ENCODE data around the gene RANBP1. TPM values are rescaled to one million over a fixed set of nuclear protein-coding genes. Genes with fewer than 3 reads are reported as not detected.
"Not testable (repeated sequence)": the region's sequence is repeated elsewhere in the genome, so short reads cannot be mapped to it uniquely, and the experiment has no call there.

The RANBP1 gene
- total RNA-seq, result 100 to 1,000 TPM; 135 to 238 (median 176) TPM

DNA sequence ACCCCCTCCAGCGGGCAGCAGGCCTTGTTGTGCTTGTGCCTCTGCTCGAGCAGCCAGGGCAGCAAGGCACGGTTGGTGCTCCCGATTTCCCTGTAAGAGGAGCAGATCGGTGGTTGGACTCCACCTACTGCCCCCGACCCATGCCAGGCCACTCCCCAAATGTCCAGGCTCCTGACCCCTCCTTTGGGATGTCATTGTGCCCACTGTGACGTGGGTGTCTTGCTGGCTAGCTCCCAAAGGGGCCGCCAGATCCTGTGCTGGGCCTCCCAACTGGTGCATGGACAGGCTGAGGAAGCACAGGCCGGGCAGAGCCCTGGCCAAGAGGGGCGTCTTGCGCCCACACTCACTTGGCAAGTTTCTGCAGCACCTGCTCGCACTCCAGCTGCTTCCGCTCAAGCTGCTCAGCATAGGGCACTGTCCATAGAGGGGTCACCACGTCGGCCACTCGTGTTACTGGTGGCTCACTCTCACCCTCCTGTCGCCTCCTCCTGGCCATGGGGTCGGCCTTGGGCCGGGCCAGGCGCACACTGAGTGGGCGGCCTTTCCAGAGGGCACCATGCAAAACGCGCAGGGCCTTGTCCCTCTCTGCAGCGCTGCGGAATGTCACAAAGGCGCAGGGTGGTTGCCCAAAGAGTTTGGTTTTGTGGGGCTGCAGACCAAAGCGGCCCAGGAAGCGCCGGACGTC lies at the start of gene RANBP1:
Gene RANBP1, plus strand, starts transcription at position 414 of the 685 bp plus-strand sequence. Its CDS starts 81 bp downstream, at position 495.
- H3K27ac ChIP-seq, result peak within 1 kb of the TSS; percentile 86 to 94 (median 92)
- H3K27me3 ChIP-seq, result no peaks in the 10 kb centered on the region
- peaks cover 0 to 76% (median 32%) of the 10 kb centered on the region in 4 donors for H3K4me1 ChIP-seq
- no peak for DNase-seq (ENCODE audit: low spot score in 2 of 2)
- TF ChIP-seq POLR2A (IDR thresholded peaks at IDR 0.05) (no peak), EP300 (IDR thresholded peaks at IDR 0.05) (no peak)
- TF ChIP-seq, protein P1, sequence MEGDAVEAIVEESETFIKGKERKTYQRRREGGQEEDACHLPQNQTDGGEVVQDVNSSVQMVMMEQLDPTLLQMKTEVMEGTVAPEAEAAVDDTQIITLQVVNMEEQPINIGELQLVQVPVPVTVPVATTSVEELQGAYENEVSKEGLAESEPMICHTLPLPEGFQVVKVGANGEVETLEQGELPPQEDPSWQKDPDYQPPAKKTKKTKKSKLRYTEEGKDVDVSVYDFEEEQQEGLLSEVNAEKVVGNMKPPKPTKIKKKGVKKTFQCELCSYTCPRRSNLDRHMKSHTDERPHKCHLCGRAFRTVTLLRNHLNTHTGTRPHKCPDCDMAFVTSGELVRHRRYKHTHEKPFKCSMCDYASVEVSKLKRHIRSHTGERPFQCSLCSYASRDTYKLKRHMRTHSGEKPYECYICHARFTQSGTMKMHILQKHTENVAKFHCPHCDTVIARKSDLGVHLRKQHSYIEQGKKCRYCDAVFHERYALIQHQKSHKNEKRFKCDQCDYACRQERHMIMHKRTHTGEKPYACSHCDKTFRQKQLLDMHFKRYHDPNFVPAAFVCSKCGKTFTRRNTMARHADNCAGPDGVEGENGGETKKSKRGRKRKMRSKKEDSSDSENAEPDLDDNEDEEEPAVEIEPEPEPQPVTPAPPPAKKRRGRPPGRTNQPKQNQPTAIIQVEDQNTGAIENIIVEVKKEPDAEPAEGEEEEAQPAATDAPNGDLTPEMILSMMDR (IDR thresholded peaks at IDR 0.05), result no peak
- H3K4me3 ChIP-seq, result peak within 1 kb of the TSS; percentile 84 to 98 (median 91)
- WGBS, 2 donors, result 45 to 65% methylated on average over 18 to 19 of the region's 30 CpGs
- peaks cover 0 to 71% (median 5%) of the 10 kb centered on the region in 3 donors for H3K36me3 ChIP-seq
- no peaks in the 10 kb centered on the region for H3K9me3 ChIP-seq

DNA sequence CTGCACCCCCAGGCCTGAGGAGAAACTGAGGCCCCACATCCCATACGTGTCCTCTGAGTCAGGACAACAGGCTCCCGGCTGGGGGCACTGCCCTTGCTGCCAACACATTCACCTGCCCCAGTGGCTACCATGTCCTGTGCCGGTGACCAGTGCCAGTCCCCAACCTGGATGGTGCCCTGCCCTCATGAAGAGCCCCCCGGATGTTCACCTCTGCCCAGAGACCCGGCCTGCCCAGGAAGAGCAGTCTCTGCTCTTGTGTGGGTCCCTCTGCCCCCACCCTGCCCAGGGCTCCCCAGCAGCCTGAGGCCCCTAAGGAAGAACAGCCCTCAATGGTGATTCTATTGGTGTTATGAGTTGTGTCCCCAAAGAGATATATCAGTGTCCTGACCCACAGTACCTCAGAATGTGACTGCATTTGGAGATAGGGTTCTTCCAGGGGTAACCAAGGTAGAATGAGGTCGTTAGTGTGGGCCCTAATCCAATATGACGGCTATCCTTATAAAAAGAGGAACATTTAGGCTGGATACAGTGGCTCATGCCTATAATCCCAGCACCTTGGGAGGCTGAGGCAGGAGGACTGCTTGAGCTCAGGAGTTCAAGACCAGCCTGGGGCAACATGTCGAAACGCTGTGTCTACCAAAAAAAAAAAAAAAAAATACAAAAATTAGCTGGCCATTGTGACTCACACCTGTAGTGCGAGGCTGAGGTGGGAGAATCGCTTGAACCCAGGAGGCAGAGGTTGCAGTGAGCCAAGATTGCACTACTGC lies 49.1 kb upstream of the RANBP1 start:
- TF ChIP-seq EP300 (IDR thresholded peaks at IDR 0.05) (no peak), POLR2A (IDR thresholded peaks at IDR 0.05) (no peak)
- TF ChIP-seq, protein P1 (IDR thresholded peaks at IDR 0.05), result no peak
- no peak for DNase-seq (ENCODE audit: low spot score in 2 of 2)
- no peaks in the 10 kb centered on the region for H3K27me3 ChIP-seq
- H3K27ac ChIP-seq, result no peak overlapping the region
- no peak overlapping the region for H3K4me3 ChIP-seq
- 91 to 93% methylated on average over 10 to 11 of the region's 11 CpGs for WGBS, 2 donors
- H3K9me3 ChIP-seq, result no peaks in the 10 kb centered on the region
- peaks cover 0 to 51% (median 3%) of the 10 kb centered on the region in 3 donors for H3K36me3 ChIP-seq
- H3K4me1 ChIP-seq, result no peaks in the 10 kb centered on the region

DNA sequence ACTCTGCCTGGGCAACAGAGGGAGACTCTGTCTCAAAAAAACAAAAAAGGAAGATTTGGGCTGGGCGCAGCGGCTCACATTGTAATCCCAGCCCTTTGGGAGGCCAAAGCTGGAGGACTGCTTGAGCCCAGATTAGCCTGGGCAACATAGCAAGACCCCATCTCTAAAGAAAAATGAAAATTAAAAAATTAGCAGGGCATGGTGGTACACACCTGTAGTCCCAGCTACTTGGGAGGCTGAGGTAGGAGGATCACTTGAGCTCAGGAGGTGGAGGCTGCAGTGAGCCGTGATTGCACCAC lies 48.6 kb upstream of the RANBP1 start:
- peaks cover 0 to 46% (median 0%) of the 10 kb centered on the region in 3 donors for H3K36me3 ChIP-seq
- not testable (repeated sequence) for H3K27me3 ChIP-seq; H3K27ac ChIP-seq; H3K4me3 ChIP-seq; DNase-seq (ENCODE audit: low spot score in 2 of 2); H3K9me3 ChIP-seq; H3K4me1 ChIP-seq
- 95 to 96% methylated on average over 3 of the region's 3 CpGs for WGBS, 2 donors

DNA sequence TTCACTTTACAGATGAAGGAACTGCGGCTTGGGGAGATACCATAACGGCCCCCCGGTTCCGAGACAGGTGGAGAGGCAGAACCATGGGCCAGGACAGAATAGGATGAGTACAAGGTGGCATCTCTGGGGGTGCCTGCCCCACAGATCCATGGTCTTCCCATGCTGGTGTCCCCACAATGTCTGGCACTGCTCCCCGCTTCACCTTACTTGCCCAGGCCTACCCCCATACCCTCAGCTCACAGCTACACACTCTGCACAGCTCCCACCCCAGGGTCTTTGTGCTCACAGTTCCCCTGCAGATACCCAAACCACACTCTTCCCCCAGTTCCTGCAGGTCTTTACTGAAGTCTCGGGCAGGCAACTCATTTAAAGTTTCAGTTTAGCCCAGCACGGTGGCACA lies 47.3 kb upstream of the RANBP1 start:
- Histone ChIP-seq H3K4me1 (no peaks in the 10 kb centered on the region), H3K36me3 (peaks cover 0 to 33% (median 0%) of the 10 kb centered on the region in 3 donors), H3K27ac (no peak overlapping the region), H3K27me3 (no peaks in the 10 kb centered on the region), H3K9me3 (no peaks in the 10 kb centered on the region), H3K4me3 (no peak overlapping the region)
- DNase-seq (ENCODE audit: low spot score in 2 of 2), result no peak
- 89 to 90% methylated on average over 6 to 7 of the region's 7 CpGs for WGBS, 2 donors
- TF ChIP-seq, protein P1 (IDR thresholded peaks at IDR 0.05), result no peak
- TF ChIP-seq POLR2A (IDR thresholded peaks at IDR 0.05), result no peak
- TF ChIP-seq EP300 (IDR thresholded peaks at IDR 0.05), result no peak

DNA sequence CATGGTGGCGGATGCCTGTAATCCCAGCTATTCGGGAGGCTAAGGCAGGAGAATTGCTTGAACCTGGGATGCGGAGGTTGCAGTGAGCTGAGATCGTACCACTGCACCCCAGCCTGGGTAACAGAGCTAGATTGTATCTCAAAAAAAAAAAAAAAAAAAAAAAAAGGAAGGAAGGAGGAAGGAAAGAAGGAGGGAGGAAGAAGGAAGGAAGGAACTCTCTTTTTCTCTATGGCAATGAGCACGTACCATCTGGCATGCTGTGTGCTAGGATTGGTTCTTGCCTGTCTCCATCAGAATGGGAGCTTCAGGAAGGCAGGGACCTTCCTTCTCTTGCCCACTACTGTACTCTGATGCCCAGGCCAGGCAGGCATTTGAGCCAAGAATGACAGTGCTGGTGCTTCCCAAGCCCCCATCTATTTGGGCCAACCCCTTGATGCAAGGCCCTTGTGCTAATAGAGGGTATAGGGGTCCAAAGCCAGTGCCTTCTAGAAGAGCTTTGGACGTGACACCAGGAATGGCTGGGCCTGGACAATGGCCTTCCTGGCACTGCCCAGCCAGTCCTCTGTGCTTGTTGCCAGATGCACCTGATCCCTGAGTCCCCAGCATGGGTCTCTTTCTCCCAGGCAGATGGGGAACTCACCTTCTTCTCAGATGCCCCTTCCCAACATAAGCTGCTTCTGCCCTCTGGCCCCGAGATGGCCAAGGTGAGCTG lies 46.4 kb upstream of the RANBP1 start:
- WGBS, 2 donors, result 92% methylated on average over 5 of the region's 7 CpGs
- H3K9me3 ChIP-seq, result no peaks in the 10 kb centered on the region
- TF ChIP-seq EP300 (IDR thresholded peaks at IDR 0.05) (no peak), POLR2A (IDR thresholded peaks at IDR 0.05) (no peak)
- TF ChIP-seq, protein P1 (IDR thresholded peaks at IDR 0.05), result no peak

More for the DNA sequence above, 46.4 kb upstream of the RANBP1 start:
- Histone ChIP-seq H3K27ac (no peak overlapping the region), H3K4me1 (no peaks in the 10 kb centered on the region), H3K36me3 (peaks cover 0 to 24% (median 0%) of the 10 kb centered on the region in 3 donors), H3K4me3 (no peak overlapping the region), H3K27me3 (no peaks in the 10 kb centered on the region)
- no peak for DNase-seq (ENCODE audit: low spot score in 2 of 2)

All from tibial nerve (tissue), 4 donors.